Measurements from ENCODE around the gene USP7.

DNA sequence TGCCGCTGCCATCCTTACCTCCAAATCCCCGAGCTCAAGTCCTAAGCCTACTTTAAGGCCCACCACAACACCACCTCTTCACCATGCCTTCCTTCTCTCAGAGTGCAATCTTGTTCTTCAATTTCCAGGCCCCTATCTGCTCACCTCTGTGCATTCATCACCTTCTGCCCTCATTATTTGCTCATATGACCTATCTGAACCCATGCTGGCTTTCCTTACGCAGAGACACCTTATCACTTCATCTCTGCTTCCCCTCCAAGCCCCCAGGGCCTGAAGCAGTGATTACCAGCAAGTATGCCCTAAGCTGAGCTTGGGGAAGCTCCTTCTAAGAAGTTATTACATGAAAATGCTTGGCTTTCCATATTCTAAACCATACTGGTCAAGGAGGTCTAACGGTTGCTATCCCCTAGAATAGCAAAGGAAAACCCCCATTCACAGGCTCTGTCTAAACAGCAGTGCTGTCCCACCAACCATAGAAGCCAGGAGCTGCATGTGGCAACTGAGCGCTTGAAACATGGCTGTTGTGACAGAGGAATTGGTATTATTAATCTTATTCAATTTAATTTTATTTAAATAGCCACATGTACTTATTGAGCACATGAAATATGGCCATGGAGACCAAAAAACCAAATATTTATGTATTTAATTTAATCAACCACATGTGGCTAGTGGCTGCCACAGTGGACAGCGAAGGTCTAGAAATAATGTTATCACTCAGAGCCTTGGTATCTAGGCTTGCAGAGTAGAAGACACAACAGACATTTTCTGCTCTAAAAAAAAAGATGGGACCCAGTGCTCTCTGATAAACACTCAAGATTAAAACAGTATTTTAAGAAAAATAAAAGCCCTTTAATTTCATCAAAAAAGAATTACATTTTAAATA lies 13.9 kb downstream of the USP7 start:
- TF ChIP-seq EZH2 (IDR thresholded peaks at IDR 0.05; ENCODE audit: borderline replicate concordance, low read depth, low read length, poor library complexity, severe bottlenecking): no peak
- TF ChIP-seq, protein P1, sequence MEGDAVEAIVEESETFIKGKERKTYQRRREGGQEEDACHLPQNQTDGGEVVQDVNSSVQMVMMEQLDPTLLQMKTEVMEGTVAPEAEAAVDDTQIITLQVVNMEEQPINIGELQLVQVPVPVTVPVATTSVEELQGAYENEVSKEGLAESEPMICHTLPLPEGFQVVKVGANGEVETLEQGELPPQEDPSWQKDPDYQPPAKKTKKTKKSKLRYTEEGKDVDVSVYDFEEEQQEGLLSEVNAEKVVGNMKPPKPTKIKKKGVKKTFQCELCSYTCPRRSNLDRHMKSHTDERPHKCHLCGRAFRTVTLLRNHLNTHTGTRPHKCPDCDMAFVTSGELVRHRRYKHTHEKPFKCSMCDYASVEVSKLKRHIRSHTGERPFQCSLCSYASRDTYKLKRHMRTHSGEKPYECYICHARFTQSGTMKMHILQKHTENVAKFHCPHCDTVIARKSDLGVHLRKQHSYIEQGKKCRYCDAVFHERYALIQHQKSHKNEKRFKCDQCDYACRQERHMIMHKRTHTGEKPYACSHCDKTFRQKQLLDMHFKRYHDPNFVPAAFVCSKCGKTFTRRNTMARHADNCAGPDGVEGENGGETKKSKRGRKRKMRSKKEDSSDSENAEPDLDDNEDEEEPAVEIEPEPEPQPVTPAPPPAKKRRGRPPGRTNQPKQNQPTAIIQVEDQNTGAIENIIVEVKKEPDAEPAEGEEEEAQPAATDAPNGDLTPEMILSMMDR (conservative IDR thresholded peaks at IDR 0.05; ENCODE audit: low read depth, low read length): no peak
